ACHN (cell line): ENCODE measurements around the gene PER1.
A peak's percentile ranks its signal among the peaks of the same experiment; 100 is the strongest.
"Not testable (repeated sequence)": the region's sequence is repeated elsewhere in the genome, so short reads cannot be mapped to it uniquely, and the experiment has no call there.

ENCODE experiments used
- DNase-seq: peaks from one replicate; pipeline ENCODE4 v3.0.0-alpha.2; 2015
- in situ Hi-C: cut with HindIII; loops from 2 replicates; pipeline ENCODE4 v1.10.0; 2017; ENCODE audit warnings: low sequenced_read_pairs, low pct_ligation_motif_present, low pct_unique_long_range_greater_than_20kb

Gene PER1

GRCh38 chr17:8110907-8111306 lies 41.3 kb downstream of the PER1 start:
- no peak for DNase-seq
- in situ Hi-C loops, result no loop called here

GRCh38 chr17:8110456-8110804 lies 41.8 kb downstream of the PER1 start:
- no peak for DNase-seq
- in situ Hi-C loops, result no loop called here

- in situ Hi-C loops, result no loop called here
Measured at GRCh38 chr17:8109661-8110455, 42.3 kb downstream of the PER1 start.

GRCh38 chr17:8108972-8109660 lies 43.1 kb downstream of the PER1 start:
- in situ Hi-C loops, result no loop called here
- no peak for DNase-seq

More at GRCh38 chr17:8109661-8110455, 42.3 kb downstream of the PER1 start:
- peak; percentile 57 for DNase-seq

GRCh38 chr17:8106980-8107379 lies 45.2 kb downstream of the PER1 start:
- in situ Hi-C loops, DNase-seq: not testable (repeated sequence)

GRCh38 chr17:8105957-8106398 lies 46.2 kb downstream of the PER1 start:
- in situ Hi-C loops, result no loop called here
- DNase-seq, result no peak

- in situ Hi-C loops, result no loop called here
Measured at GRCh38 chr17:8104911-8105310, 47.3 kb downstream of the PER1 start.

GRCh38 chr17:8103549-8103948 lies 48.7 kb downstream of the PER1 start:
- DNase-seq, result no peak
- in situ Hi-C loops, result no loop called here

More at GRCh38 chr17:8104911-8105310, 47.3 kb downstream of the PER1 start:
- no peak for DNase-seq

GRCh38 chr17:8101721-8102120 lies 50.5 kb downstream of the PER1 start:
- in situ Hi-C loops, result no loop called here
- DNase-seq, result no peak

GRCh38 chr17:8100763-8101162 lies 51.4 kb downstream of the PER1 start:
- in situ Hi-C loops, result no loop called here
- DNase-seq, result no peak

- DNase-seq, result no peak
- in situ Hi-C loops, result no loop called here
Measured at GRCh38 chr17:8100111-8100510, 52.1 kb downstream of the PER1 start.

GRCh38 chr17:8096541-8096940 lies 55.7 kb downstream of the PER1 start:
- no peak for DNase-seq
- in situ Hi-C loops, result no loop called here

GRCh38 chr17:8095361-8095760 lies 56.8 kb downstream of the PER1 start:
- in situ Hi-C loops, result no loop called here
- DNase-seq, result no peak

GRCh38 chr17:8091033-8091687 lies 61.0 kb downstream of the PER1 start:
- no peak for DNase-seq
- in situ Hi-C loops, result no loop called here
